Liver (tissue), 9 donors: ENCODE data around the gene ZNF148. TPM values are rescaled to one million over a fixed set of nuclear protein-coding genes. Genes with fewer than 3 reads are reported as not detected.

ENCODE experiments used
- DNase-seq: peaks from one replicate; pipeline ENCODE4 v3.0.0-alpha.2; 2017; ENCODE audit warnings: low spot score
- H3K27ac ChIP-seq, 2 donors: one replicate each; pipeline ENCODE4 v1.7.0; 2013; ENCODE audit warnings: inconsistent platforms in 2 of 2, low read length in 2 of 2, control low read depth in 1 of 2, low read depth in 1 of 2, mild to moderate bottlenecking in 1 of 2
- H3K27me3 ChIP-seq, 4 donors: one replicate each; pipeline versions ENCODE4 v1.6.1 to v1.7.0; 2013; ENCODE audit warnings: low read length in 3 of 4, inconsistent platforms in 1 of 4, mild to moderate bottlenecking in 1 of 4, moderate library complexity in 1 of 4; ENCODE audit not compliant: control insufficient read depth in 4 of 4, insufficient read depth in 4 of 4
- H3K36me3 ChIP-seq, 4 donors: one replicate each; pipeline versions ENCODE4 v1.6.1 to v1.7.0; 2013; ENCODE audit warnings: low read length in 3 of 4, mild to moderate bottlenecking in 3 of 4, low read depth in 1 of 4, moderate library complexity in 1 of 4; ENCODE audit not compliant: control insufficient read depth in 4 of 4, insufficient read depth in 3 of 4
- H3K4me1 ChIP-seq, 4 donors: one replicate each; pipeline versions ENCODE4 v1.6.1 to v1.7.0; 2013; ENCODE audit warnings: low read length in 3 of 4, mild to moderate bottlenecking in 3 of 4, moderate library complexity in 1 of 4; ENCODE audit not compliant: control insufficient read depth in 4 of 4, insufficient read depth in 4 of 4
- H3K4me3 ChIP-seq, 3 donors: one replicate each; pipeline versions ENCODE4 v1.6.1 to v1.7.0; 2013; ENCODE audit warnings: low read length in 3 of 3, control low read depth in 1 of 3, low read depth in 1 of 3, mild to moderate bottlenecking in 1 of 3
- H3K9ac ChIP-seq, 2 donors: one replicate each; pipeline ENCODE4 v1.7.0; 2013; ENCODE audit warnings: low read length in 2 of 2, mild to moderate bottlenecking in 2 of 2, moderate library complexity in 2 of 2, control low read depth in 1 of 2, low read depth in 1 of 2
- H3K9me3 ChIP-seq, 4 donors: one replicate each; pipeline versions ENCODE4 v1.6.1 to v1.7.0; 2013; ENCODE audit warnings: low read length in 3 of 4; ENCODE audit not compliant: control insufficient read depth in 4 of 4
- ATF3 ChIP-seq: IDR thresholded peaks from 2 replicates; pipeline ENCODE4 v1.6.1; 2016; ENCODE audit warnings: antibody characterized with exemption
- EGR1 ChIP-seq, 2 donors: IDR thresholded peaks; 2 replicates each; pipeline ENCODE4 v1.6.1; 2016 to 2018; ENCODE audit warnings: antibody characterized with exemption in 2 of 2, low read depth in 2 of 2
- GABPA ChIP-seq, 2 donors: IDR thresholded peaks in 1 of 2; conservative IDR thresholded peaks in 1 of 2; 2 replicates each; pipeline ENCODE4 v1.6.1; 2016; ENCODE audit warnings: antibody characterized with exemption in 2 of 2, mild to moderate bottlenecking in 1 of 2, moderate library complexity in 1 of 2
- HNF4A ChIP-seq, 2 donors: conservative IDR thresholded peaks; 2 replicates each; pipeline ENCODE4 v1.6.1; 2016; ENCODE audit warnings: antibody characterized with exemption in 2 of 2, mild to moderate bottlenecking in 2 of 2
- HNF4G ChIP-seq: IDR thresholded peaks from 2 replicates; pipeline ENCODE4 v1.6.1; 2016; ENCODE audit warnings: antibody characterized with exemption
- JUND ChIP-seq, 2 donors: IDR thresholded peaks; 2 replicates each; pipeline ENCODE4 v1.6.1; 2016; ENCODE audit warnings: antibody characterized with exemption in 2 of 2
- REST ChIP-seq: IDR thresholded peaks from 2 replicates; pipeline ENCODE4 v1.6.1; 2016; ENCODE audit warnings: antibody characterized with exemption, mild to moderate bottlenecking
- SP1 ChIP-seq: IDR thresholded peaks from 2 replicates; pipeline ENCODE4 v1.6.1; 2018; ENCODE audit warnings: antibody characterized with exemption, mild to moderate bottlenecking
- TAF1 ChIP-seq: conservative IDR thresholded peaks from 2 replicates; pipeline ENCODE4 v1.6.1; 2016; ENCODE audit warnings: antibody characterized with exemption, mild to moderate bottlenecking
- ZBTB33 ChIP-seq: IDR thresholded peaks from 2 replicates; pipeline ENCODE4 v1.6.1; 2016; ENCODE audit warnings: antibody characterized with exemption
- WGBS: extraction: QIAGEN DNeasy Blood & Tissue Kit; methylation state at CpG from one replicate; pipeline ENCODE4 v1.1.7; 2013; 5-methylcytosine and 5-hydroxymethylcytosine counted together
- polyA plus RNA-seq, 2 donors: library from polyadenylated mRNA; stranded (reverse) in 1 of 2; unstranded in 1 of 2; fragments of 200-250 nt in 1 of 2; fragments of >200 nt in 1 of 2; fragmentation: Nextera tagmentation in 1 of 2; extraction: Ambion mirVana in 1 of 2; gene quantifications; one replicate each; pipeline versions ENCODE4 v1.2.1 to v1.2.3, GENCODE V29; 2013 to 2015
- total RNA-seq, 2 donors: library from RNA; depleted of rRNA; stranded (reverse); fragments of >200 nt; gene quantifications; one replicate each; pipeline ENCODE4 v1.2.3, GENCODE V29; 2014
- TF ChIP-seq, protein P1 (sequence below): IDR thresholded peaks from 2 replicates; pipeline ENCODE4 v1.6.1; 2016; ENCODE audit warnings: antibody characterized with exemption
- donor health status: healthy.
- donor health status: healthy.
- donor health status: healthy.
- donor health status: healthy.
- donor health status: healthy.

The ZNF148 gene
- total and polyA plus RNA-seq, 4 donors, result 4.0 to 20.3 (median 17.1) TPM

- TF ChIP-seq REST (no peak), ATF3 (no peak), GABPA (IDR thresholded peaks at IDR 0.05 in 1 of 2, conservative IDR thresholded peaks at IDR 0.05 in 1 of 2) (no peak), JUND (IDR thresholded peaks at IDR 0.05) (no peak), HNF4G (no peak), TAF1 (no peak), HNF4A (conservative IDR thresholded peaks at IDR 0.05) (no peak), EGR1 (IDR thresholded peaks at IDR 0.05; ENCODE audit: low read depth in 2 of 2) (no peak)
- no peak overlapping the region for H3K4me3 ChIP-seq
- no peaks in the 10 kb centered on the region for H3K9me3 ChIP-seq
- peaks cover 2 to 10% (median 3%) of the 10 kb centered on the region in 4 donors for H3K4me1 ChIP-seq
- H3K27ac ChIP-seq, result no peak overlapping the region
- H3K36me3 ChIP-seq, result no peaks in the 10 kb centered on the region
- H3K9ac ChIP-seq, result no peak overlapping the region
- WGBS, result 66% methylated on average over 3 of the region's 3 CpGs
- no peak for DNase-seq
- H3K27me3 ChIP-seq, result no peaks in the 10 kb centered on the region
These were observed 160.4 kb downstream of the ZNF148 start for GRCh38 chr3:125214738-125215137.

- Histone ChIP-seq H3K4me1 (peaks cover 2 to 10% (median 3%) of the 10 kb centered on the region in 4 donors), H3K27ac (no peak overlapping the region), H3K4me3 (no peak overlapping the region), H3K36me3 (no peaks in the 10 kb centered on the region), H3K9ac (no peak overlapping the region), H3K27me3 (no peaks in the 10 kb centered on the region), H3K9me3 (no peaks in the 10 kb centered on the region)
- no peak for TF ChIP-seq JUND (IDR thresholded peaks at IDR 0.05)
- no peak for TF ChIP-seq ATF3
- TF ChIP-seq ZBTB33, result no peak
- TF ChIP-seq, protein P1, sequence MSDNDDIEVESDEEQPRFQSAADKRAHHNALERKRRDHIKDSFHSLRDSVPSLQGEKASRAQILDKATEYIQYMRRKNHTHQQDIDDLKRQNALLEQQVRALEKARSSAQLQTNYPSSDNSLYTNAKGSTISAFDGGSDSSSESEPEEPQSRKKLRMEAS, result no peak
- no peak for TF ChIP-seq SP1
- 90% methylated on average over 7 of the region's 7 CpGs for WGBS
- DNase-seq, result no peak
These were observed 161.1 kb downstream of the ZNF148 start for GRCh38 chr3:125213946-125214542.
